HG02981 (cell line): ENCODE measurements around the gene SOST.

Experiments used
- ATAC-seq: cut with Tn5 transposase; IDR thresholded peaks from one replicate; pipeline ENCODE4 v1.9.1; 2021; ENCODE audit warnings: mild to moderate bottlenecking, moderate library complexity; ENCODE audit not compliant: unreplicated experiment

Gene SOST

DNA sequence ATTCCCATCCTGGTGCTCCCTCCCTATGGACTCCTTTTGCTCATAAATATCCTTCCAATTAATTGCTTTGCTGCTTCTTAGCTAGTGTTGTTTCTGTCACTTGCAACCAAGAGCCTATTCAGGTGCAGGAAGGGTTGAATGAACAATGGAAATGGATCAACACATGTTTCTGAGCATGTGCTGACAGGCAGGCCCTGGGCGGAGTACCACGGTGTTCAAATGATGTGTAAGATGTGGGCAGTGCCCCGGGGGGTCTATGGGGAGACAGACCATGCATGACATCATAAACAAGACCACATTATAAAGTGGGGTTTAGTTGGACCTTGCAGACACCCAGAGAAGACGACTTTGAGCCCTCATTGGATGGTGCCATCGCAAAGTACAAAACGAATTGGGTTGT is 48.5 kb downstream of the SOST start:
- no peak for ATAC-seq

DNA sequence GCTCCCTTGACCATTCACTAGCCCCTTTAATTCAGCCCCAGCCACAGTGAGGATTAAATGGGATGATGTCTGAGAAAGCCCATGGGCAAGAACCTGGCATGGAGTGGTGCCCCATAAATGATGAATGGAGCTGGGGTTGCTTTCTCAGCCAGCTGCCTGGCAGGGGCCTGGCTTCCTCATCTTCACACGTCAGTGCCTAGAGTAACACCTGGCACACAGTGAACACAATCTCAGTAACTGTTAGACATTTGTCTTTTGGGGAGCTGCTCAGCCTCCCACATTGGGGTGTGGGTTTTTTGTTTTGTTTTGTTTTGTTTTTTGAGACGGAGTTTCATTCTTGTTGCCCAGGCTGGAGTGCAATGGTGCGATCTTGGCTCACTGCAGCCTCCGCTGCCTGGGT is 49.4 kb downstream of the SOST start:
- no peak for ATAC-seq

DNA sequence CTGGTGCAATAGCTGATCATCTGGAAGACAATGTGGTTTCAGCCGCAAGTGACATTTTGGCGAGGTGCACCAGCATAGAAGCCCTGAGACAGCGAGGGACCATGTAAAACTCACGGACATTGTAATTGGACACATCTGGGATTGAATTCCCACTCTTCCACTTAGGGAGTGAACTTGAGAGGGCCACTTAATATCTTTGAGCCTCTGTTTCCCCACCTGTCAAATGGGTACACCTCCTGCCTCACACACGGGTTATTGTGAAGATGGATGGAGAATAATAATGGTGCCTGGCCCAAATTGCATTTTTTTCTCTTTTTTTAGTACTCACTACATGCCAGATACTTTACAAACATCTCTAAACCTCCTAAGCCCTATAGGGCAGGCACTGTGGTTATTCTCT is 51.4 kb downstream of the SOST start:
- no peak for ATAC-seq

DNA sequence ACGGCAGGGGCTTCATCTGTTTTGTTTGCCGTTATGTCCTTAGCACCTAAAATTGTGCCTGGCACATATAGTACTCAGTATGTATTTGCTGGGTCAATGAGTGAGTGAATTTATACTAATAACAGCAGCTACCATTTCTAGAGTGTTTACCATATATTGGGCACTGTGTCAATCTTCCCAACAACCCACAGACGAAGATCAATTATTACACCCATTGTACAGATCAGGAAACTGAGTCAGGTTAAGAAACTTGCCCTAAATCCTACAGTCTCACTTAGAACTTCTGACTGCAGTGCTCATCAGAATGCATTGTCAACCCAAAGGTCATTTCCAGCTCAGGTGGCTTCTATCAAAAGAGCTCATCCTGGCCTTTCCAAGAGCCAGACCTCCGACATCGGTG is 52.4 kb downstream of the SOST start:
- ATAC-seq = no peak
